Measurements from ENCODE around the gene GFRA1. TPM values are rescaled to one million over a fixed set of nuclear protein-coding genes. Genes with fewer than 3 reads are reported as not detected.

Gene GFRA1, protein sequence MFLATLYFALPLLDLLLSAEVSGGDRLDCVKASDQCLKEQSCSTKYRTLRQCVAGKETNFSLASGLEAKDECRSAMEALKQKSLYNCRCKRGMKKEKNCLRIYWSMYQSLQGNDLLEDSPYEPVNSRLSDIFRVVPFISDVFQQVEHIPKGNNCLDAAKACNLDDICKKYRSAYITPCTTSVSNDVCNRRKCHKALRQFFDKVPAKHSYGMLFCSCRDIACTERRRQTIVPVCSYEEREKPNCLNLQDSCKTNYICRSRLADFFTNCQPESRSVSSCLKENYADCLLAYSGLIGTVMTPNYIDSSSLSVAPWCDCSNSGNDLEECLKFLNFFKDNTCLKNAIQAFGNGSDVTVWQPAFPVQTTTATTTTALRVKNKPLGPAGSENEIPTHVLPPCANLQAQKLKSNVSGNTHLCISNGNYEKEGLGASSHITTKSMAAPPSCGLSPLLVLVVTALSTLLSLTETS
- 8.8 and 12.0 TPM in 2 replicates for polyA plus RNA-seq

DNA sequence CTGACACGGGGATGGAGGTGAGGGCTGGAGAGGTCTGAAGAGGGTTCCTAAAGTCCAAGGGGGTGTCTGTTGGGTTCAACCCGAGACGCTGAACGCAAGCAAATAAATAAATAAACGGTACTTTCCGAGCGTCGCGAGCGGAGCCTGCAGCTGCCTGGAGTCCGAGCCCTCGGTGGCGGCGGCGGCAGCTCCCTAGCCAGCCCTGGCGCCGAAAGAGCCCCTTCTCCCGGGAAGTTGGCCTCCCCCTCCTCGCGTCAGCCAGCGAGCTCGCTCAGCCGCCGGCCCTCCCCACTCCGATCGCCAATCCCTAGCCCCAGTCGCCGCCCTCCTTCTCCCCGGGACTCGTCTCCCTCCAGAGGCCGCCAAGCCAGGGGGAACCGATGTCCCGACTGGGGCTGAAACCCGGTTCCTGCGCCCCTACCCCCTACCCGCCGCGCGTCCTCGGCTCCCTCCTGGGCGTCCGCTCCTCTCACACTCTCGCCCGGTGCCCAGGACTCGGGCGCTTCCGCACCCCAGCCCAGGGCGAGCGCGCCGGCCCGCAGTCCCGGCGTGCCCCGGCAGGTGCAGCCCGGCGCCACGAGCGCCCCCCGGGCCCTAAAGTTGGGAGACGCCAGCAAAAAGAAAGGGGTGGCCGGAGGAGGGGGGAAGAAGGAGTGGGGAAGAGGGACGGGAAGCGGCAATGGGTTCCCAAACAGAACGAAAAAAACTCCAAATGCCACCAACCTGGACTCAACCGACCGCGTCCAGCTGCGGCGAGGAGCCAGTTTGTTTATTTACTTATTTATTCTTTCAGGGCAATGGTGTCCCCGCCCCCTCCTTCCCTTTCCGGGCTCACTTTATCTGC is at the start of gene GFRA1:
TSS of gene GFRA1 (minus strand) at position 767 of the 844 bp plus-strand sequence. CDS start 1,177 bp downstream, outside the sequence.

Other genes starting within 250 kb of the GFRA1 start
- not detected in 2 replicates for gene CCDC172, start 51.2 kb upstream of the GFRA1 start, polyA plus RNA-seq
- gene PNLIPRP3, start 154.6 kb upstream of the GFRA1 start, polyA plus RNA-seq: not detected in 2 replicates